Right lobe of liver (tissue), 6 donors: ENCODE measurements around the gene CTSZ. TPM values are rescaled to one million over a fixed set of nuclear protein-coding genes. Genes with fewer than 3 reads are reported as not detected.

Experiments used
- ATAC-seq, 4 donors: fragments of 200-7000 bp; cut with Tn5 transposase; one replicate each; pipeline ENCODE4 v1.9.1; 2020; ENCODE audit warnings: mild to moderate bottlenecking in 4 of 4, moderate library complexity in 4 of 4
- DNase-seq, 3 donors: peaks; one replicate each; pipeline ENCODE4 v3.0.0-alpha.2; 2020
- H3K27ac ChIP-seq, 3 donors: fragments of 200-600 bp; one replicate each; pipeline ENCODE4 v1.8.0; 2022
- H3K27me3 ChIP-seq, 2 donors: fragments of 200-600 bp; one replicate each; pipeline ENCODE4 v1.8.0; 2022
- H3K36me3 ChIP-seq, 4 donors: fragments of 200-600 bp; sonication (generic) in 1 of 4; one replicate each; pipeline versions ENCODE4 v1.5.1 to v1.8.0; 2017 to 2022; ENCODE audit warnings: control low read depth in 1 of 4
- H3K4me1 ChIP-seq, 4 donors: fragments of 200-600 bp; sonication (generic) in 1 of 4; one replicate each; pipeline versions ENCODE4 v1.5.1 to v1.8.0; 2017 to 2022; ENCODE audit warnings: control low read depth in 1 of 4
- H3K4me3 ChIP-seq, 3 donors: fragments of 200-600 bp; one replicate each; pipeline ENCODE4 v1.8.0; 2022
- H3K9me3 ChIP-seq, 4 donors: fragments of 200-600 bp; sonication (generic) in 1 of 4; one replicate each; pipeline versions ENCODE4 v1.5.1 to v1.8.0; 2017 to 2022; ENCODE audit warnings: control low read depth in 1 of 4
- CTCF ChIP-seq, 4 donors: fragments of 200-600 bp in 3 of 4; fragments of 450-650 bp in 1 of 4; IDR thresholded peaks; one replicate each; pipeline versions ENCODE4 v1.5.1 to v1.8.0; 2016 to 2022; ENCODE audit warnings: antibody characterized with exemption in 4 of 4, mild to moderate bottlenecking in 2 of 4
- POLR2A ChIP-seq: fragments of 450-650 bp; IDR thresholded peaks from one replicate; pipeline ENCODE4 v1.6.1; 2017; ENCODE audit warnings: antibody characterized with exemption, mild to moderate bottlenecking
- WGBS: methylation state at CpG from one replicate; pipeline ENCODE4 v1.1.6; 2018; ENCODE audit warnings: low coverage, low lambda C conversion rate; ENCODE audit not compliant: insufficient coverage; ENCODE audit errors: missing lambda C conversion rate; 5-methylcytosine and 5-hydroxymethylcytosine counted together
- intact Hi-C, 2 donors: fragments of 100-400 bp; cut with DNase I; formaldehyde crosslinking; loops; one replicate each; pipeline versions ENCODE4 v1.11.2 to v1.14.1; 2022
- total RNA-seq, 6 experiments: library from RNA; depleted of rRNA in 2 of 6; stranded (reverse); fragments of >200 nt in 2 of 6; fragmentation: NEBNext Ultra II Directional in 3 of 6; extraction: Animal tissue kit (Norgen Biotek cat#: 25700) in 3 of 6; gene quantifications; one replicate each; pipeline versions ENCODE4 v1.1.0 to v1.2.4, GENCODE V29; 2016 to 2023
- donor health status: DM: no; HTN: yes; CAD: no.
- donor health status: DM: no; HTN: no; CAD: no.
- donor health status: DM: no; HTN: no; CAD: no.
- donor health status: DM: no; HTN: yes; CAD: no.
- donor health status: DM: no; HTN: yes; CAD: no.

Gene CTSZ
- total RNA-seq, 6 experiments from 2014 or later = 198 to 296 (median 222) TPM

DNA sequence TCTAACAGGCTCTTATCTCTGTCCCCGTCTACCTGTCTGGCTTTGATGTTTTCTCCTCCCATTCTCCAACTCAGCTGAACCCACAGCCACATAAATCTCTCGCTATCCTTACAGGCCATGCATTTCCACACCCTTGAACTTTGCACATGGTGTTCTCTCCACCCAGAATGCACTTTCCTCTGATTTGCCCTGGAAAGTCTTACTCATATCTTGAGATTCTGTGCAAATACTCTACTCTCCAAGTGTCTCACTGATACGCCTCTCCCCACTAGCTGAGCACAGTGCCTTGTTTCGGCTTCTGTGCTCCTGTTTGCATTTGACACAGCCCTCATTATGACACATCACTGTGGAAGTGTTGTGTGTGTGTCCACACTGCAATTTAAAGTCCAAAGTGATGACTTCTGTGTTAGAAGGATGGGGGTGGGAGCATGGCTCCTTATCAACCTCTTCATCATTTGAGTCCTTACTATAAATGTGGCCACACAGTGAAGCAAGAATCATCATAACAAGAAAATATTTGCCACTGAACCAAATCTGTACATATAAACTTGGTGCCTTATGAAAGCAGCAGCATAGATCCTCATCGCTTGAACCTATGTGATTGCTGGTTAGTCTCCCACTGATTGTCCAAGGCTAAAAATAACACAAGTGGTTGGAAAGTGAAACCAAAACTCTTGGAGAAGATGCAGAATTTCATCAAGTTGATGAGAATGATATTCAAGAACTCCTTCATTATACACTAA is 41.1 kb upstream of the CTSZ start:
- intact Hi-C loops = loop anchor here (10.0 kb wide), 2 partner anchors 153 to 163 kb away; no protein-coding TSS in a partner anchor
- peaks cover 0 to 3% (median 1%) of the 10 kb centered on the region in 4 donors for H3K4me1 ChIP-seq
- no peaks in the 10 kb centered on the region for H3K36me3 ChIP-seq
- no peaks in the 10 kb centered on the region for H3K27me3 ChIP-seq
- WGBS = 68% methylated on average over 5 of the region's 5 CpGs
- no peak overlapping the region for H3K4me3 ChIP-seq
- ATAC-seq (no peak), DNase-seq (no peak)
- H3K27ac ChIP-seq = no peak overlapping the region
- no peaks in the 10 kb centered on the region for H3K9me3 ChIP-seq
- TF ChIP-seq CTCF (IDR thresholded peaks at IDR 0.05) (no peak), POLR2A (no peak)

DNA sequence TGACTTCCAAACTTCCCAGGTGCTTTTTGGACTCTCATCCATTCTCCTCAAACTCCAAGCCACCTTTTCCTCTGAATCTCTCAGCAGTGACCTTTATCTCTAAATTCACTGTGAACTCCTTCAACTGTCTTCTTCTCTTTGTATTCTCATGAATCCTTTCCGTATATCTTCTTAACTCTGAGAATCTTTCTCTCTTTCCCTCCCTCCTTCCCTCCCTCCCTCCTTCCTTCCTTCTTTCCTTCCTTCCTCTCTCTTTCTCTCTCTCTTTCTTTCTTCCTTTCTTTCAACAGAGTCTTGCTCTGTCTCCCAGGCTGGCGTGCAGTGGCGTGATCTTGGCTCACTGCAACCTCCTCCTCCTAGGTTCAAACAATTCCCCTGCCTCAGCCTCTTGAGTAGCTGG is 39.8 kb upstream of the CTSZ start:
- no peak overlapping the region for H3K27ac ChIP-seq

DNA sequence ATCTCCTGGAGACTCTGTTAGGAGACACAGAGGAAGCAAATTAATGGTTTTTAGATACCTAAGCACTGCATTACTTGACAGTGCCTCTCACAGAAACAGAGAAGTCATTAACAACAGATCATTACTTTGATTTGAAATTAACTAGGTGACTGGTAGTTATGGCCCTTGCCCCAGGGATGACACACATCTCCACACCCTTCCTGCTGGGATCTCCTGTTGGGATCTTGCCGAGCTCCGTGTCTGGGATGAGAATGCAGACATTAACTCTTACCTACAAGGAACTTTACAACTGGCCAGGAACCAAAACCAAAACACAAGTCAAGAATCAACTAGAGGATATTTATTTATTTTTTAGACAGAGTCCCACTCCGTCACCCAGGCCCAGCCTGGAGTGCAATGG is 37.7 kb upstream of the CTSZ start:
- no peak for TF ChIP-seq CTCF (IDR thresholded peaks at IDR 0.05)
- no peak for TF ChIP-seq POLR2A
- intact Hi-C loops = loop anchor here (10.0 kb wide), 2 partner anchors 150 to 160 kb away; no protein-coding TSS in a partner anchor
- no peak overlapping the region for H3K27ac ChIP-seq
- H3K9me3 ChIP-seq = no peaks in the 10 kb centered on the region
- ATAC-seq (no peak), DNase-seq (no peak)
- H3K4me1 ChIP-seq = peaks cover 0 to 27% (median 6%) of the 10 kb centered on the region in 4 donors
- 100% methylated on average over 3 of the region's 3 CpGs for WGBS
- H3K4me3 ChIP-seq = no peak overlapping the region
- no peaks in the 10 kb centered on the region for H3K27me3 ChIP-seq
- no peaks in the 10 kb centered on the region for H3K36me3 ChIP-seq

More for the DNA sequence above, 39.8 kb upstream of the CTSZ start:
- WGBS = 94% methylated on average over 3 of the region's 3 CpGs
- no peaks in the 10 kb centered on the region for H3K9me3 ChIP-seq
- H3K4me3 ChIP-seq = no peak overlapping the region
- DNase-seq (no peak), ATAC-seq (no peak)
- H3K36me3 ChIP-seq = no peaks in the 10 kb centered on the region
- H3K4me1 ChIP-seq = peaks cover 0 to 6% (median 2%) of the 10 kb centered on the region in 4 donors
- no peaks in the 10 kb centered on the region for H3K27me3 ChIP-seq
- no peak for TF ChIP-seq POLR2A
- TF ChIP-seq CTCF (IDR thresholded peaks at IDR 0.05) = no peak
- intact Hi-C loops = loop anchor here (10.0 kb wide), 2 partner anchors 152 to 162 kb away; no protein-coding TSS in a partner anchor

GRCh38 chr20:59044295-59044694 is 37.2 kb upstream of the CTSZ start:
- Histone ChIP-seq H3K36me3 (no peaks in the 10 kb centered on the region), H3K9me3 (no peaks in the 10 kb centered on the region), H3K27ac (no peak overlapping the region), H3K27me3 (no peaks in the 10 kb centered on the region), H3K4me1 (peaks cover 0 to 28% (median 7%) of the 10 kb centered on the region in 4 donors), H3K4me3 (no peak overlapping the region)
- TF ChIP-seq CTCF (IDR thresholded peaks at IDR 0.05) (no peak), POLR2A (no peak)
- intact Hi-C loops = loop anchor here (10.0 kb wide), 2 partner anchors 149 to 159 kb away; no protein-coding TSS in a partner anchor
- ATAC-seq (no peak), DNase-seq (no peak)
- 100% methylated on average over 3 of the region's 3 CpGs for WGBS
